NCI-H146 (cell line): ENCODE measurements around the gene SPACA4.

ENCODE experiments used
- DNase-seq: peaks from one replicate; lab custom pipeline; 2025; lab: John Stamatoyannopoulos, UW

The SPACA4 gene

DNA sequence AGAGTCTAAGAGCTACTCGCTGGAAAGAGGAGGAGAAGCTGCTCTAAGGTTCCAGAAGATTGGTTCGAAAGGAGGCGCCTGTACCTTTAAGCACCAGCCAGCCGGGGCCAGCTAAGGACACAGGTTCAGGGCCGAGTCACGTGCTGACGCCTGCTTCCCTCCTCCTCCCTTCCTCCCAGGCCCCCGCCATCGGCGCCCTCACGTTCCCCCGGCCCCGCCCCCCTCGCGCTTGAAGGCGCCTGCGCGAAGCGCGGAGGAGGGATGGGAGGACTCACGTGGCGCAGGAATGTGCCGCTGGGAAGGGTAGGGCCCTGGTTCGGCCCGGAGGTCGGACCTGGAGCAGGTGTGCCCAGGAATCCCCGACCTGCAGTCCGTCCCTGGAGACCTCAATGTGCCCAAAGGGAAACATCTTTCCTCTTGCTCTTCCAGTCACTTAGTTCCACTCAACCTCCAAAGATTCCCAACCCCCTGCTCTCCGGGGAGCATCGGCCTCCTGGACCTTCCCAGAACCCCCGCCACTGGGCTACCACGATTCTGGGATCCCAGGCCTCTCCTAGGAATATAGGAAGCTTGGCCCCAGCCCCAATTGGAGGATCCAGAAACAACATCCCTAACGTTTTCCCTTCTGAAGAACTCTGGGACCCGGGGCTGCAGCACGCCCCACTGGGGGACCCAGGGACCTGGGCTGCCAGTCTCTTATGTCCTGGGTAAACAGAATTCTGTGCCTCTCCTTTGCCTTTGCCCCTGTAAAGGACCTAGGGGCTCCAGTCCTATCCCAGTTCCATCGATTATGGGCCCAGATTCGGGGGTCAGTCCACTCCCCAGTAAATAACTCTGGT, 28.1 kb downstream of the SPACA4 start:
- peak; percentile 98 for DNase-seq

DNA sequence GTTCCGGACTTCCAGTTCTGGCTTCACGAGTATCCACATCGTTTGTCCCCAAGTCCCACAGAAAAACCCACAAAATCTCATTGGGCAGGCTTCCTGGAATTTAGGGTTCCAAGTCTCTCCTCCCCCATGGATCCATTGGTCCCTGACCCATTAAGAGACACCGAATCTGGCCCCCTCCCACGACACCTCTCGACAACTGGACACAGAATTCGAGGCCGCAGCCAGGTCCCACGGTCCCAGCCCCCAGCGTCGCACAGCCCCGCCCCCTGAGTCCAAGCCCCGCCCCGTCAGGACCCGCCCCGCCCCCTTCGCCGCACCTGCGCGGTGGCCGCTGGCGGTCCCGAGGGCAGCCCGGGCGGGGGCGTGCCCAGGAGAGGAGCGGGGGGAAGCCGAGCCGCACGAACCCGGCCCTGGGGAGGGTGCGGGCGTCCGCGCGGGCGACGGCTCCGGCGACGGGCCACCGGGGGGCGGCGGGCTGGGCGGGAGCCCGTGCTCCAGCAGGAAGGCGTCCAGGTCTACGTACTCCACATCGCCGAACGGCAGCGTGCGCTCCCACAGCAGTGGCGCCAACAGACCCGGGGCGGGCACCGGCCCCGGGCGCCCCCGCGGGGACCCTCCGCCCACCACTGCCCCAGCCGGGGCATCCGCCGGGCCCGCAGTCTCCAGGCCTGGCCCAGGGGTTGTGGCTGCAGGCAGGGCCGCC, 28.9 kb downstream of the SPACA4 start:
- peak; percentile 80 for DNase-seq

DNA sequence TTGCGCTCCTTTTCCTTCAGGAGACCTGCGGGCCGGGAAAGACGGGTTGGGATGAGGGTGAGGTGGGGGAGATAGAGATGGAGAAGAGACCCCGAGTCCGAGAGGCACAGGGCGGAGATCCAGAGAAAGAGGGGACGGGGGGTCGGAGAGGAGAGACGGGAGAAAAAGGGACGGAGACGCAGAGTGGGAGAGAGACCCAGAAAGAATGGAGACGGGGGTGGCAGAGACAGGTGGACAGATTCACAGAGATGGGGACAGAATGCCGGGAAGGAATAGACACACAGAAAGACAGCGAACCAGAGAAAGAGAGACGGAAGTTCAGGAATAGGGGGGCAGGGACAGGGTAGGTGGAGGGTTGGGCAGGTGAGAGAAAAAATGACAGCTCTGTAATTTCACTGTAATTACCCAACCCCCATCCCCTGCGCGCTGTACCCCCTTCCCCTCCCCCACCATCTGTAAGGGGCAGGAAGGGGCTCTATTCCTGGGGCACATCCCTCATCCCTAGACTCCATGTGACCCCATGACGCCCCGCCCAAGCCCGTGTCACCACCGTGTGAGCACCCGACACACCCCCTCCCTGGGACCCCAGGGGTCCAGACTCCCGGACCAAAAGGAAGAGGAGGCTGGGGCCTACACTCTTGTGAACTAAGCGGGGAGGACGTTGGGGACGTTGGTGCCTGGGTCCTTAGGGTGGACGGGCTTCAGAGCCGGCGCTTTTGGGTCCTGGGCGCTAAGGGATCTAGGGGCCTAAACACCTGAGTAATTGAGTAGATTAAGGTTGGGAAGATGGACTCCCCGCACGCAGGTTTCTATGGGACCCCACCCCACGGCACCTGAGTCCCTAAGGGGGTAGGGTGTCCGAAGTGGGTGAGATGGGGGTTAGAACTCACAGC, 29.7 kb downstream of the SPACA4 start:
- peak; percentile 37 for DNase-seq

- peak; percentile 74 for DNase-seq
Measured at GRCh38 chr19:48636859-48637448, 30.4 kb downstream of the SPACA4 start, which contains the start of gene DBP. TSS of gene DBP (minus strand) at chr19:48637379. CDS start at chr19:48636994, 385 bp downstream.

GRCh38 chr19:48637449-48637947, 31.0 kb downstream of the SPACA4 start:
- peak; percentile 100 for DNase-seq

- DNase-seq, result peak; percentile 90
Measured at GRCh38 chr19:48637948-48638830, 31.6 kb downstream of the SPACA4 start.

DNA sequence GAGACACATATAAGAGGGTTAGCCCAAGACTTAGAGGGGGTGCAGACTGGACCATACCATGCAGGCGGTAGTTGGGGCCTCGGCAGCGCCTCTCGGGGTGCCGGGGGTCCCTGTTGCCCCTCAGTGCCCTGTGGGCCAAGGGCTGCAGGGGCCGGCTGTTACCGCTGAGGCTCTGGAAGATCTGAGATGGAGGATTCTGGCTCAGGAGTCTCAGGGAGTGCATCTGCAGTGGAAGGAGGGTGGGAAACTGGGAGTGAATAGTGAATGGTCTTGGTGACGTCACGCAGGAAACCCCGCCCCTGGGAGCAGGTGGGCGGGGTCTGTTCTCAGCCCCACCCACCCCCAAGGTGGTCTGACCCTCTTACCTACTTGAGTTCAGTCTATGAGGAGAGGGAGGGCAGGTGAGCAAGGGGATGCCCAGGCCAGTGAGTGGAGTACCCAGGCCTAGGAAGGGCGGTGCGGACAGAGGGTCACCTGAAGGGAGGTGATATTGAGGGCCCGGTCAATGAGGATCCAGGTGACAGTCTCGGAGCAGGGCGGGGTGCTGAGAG, 32.4 kb downstream of the SPACA4 start:
- no peak for DNase-seq

DNA sequence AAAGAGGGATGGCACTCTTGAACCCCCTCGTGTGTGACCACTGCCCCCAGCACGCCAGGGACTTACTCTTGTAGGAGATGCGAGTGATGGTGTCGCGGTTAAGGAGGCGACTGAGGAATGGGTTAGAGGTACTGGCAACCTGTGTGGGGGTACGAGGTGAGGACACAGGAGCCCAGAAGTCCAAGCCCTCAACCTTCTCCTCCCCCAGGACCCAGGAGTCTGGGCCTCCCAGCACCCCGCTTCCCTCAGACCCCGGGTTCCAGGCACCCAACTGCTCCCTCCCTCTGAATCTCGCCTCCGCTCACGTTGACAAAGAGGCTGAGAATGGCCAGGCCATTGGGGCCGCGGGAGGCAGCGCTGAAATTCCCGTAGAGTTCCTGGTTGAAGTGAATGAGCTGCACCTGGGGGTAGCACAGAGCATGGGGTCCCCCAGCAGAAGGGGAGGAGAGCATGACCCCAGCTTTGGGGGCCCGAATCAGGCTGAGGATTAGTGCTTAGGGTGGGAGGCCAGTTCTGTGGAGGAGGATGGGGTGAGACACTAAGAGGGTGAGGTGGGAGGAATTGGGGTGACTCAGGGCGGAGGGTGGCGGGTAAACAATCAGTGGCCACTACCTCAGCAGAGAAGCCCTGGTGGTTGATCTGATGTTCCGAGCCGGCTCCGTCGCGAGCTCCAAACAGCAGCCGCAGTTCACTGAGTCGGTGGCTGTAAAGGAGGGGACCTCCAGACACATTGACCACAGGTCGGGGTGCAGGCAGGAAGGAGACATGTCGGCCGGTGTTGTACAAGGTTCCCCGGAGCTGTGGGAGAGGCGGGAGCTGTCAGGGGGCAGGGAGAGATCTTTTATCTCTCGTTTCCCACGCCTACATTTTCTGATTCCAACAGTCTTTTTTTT, 33.2 kb downstream of the SPACA4 start:
- no peak for DNase-seq

- DNase-seq, result no peak
Measured at GRCh38 chr19:48641850-48642249, 35.3 kb downstream of the SPACA4 start.

- no peak for DNase-seq
Measured at GRCh38 chr19:48642862-48643261, 36.3 kb downstream of the SPACA4 start.

DNA sequence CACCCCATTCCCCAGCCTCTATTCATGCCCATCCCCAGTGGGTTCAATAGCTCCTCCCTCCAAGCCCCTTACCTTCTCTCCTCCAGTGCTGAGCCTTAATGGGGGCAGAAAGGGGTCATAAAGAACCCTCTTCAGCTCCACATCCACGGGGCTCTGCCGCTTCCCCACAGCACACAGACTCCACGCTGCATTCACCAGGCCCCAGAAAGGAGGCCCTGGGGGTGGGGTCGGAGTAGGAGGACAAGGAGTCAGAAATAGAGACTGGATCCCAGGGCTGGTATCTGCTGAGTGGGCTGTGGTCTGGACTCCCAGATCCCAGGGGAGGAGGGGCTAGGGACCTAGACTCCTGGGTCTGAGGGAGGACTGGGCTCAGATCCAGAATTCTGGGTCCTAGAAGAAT, 37.8 kb downstream of the SPACA4 start:
- DNase-seq, result no peak

DNA sequence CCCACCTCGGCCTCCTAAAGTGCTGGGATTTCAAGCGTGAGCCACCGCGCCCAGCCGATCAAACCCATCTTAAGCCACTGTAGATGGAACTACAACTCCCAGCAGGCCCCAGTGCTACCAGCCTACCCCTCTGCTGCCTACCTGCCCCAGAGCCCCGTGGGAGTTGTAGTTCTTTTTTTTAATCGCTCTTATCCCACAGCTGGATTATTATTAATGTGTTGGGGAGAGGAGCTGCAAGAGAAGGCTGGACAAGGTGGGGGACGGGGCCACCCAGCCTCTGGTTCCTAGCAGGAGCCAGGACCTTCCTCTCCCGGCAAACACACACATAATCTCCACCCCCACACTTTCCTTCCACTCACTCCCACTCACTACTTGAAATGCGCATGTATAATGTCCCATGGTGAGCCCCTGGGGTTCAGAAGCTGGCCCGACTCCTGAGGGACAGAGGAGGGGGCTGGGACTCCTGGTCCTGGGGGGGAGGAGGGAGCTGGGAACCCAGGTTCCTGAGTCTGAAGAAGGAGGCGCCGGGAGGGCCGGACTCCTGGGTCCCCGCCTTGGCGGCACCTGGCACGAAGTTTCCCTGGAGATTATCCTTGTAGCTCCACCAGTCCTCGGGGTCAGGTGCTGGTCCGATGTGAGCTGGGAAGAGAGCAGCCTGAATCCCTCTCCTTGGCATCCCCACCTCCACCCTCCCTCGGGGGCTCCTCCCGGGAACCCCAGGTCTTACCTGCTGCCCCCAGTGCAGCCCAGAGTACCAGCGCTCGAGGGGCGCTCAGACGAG, 38.5 kb downstream of the SPACA4 start:
- peak; percentile 69 for DNase-seq

- DNase-seq, result no peak
Measured at GRCh38 chr19:48645620-48646000, 39.1 kb downstream of the SPACA4 start.

DNA sequence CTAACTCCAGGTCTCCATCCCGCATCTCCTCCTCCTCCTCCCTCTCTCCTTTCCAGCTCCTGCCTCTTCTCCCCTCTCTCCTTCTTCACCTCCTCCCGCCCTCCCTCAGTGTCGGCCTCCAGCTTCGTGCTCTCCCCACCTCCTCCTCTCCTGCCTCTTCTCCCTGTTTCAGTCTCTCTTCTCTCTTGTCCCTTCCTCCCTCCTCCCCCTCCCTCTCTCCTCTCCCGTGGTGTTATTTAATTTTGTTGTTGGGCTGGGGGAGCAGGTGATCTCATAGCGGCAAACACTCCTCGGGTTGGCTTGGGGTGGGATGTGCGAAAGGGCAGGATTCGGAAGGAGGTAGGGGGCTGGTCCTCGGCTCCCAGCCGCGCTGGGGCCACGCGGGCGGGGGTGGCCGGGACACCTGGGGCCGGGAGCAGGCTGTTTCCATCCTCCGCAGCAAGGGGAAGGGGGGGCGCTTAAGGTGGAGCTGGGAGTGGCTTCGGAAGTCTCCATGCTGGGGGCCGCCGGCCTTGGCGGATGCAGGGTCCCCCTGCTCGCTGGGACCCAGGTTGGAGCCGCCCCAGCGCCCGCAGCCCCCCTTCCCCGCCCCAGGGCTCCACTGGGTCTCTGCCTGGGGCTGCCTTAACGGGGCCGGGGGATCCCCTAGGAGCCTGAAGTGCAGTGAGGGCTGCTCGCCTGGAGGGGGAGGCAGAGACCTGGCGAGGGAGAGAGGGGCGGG, 39.6 kb downstream of the SPACA4 start, which contains the start of gene CA11:
CA11 (minus strand) TSS at position 187 of the 721 bp plus-strand sequence. CDS start 555 bp downstream, outside the sequence.
- DNase-seq, result peak; percentile 89

DNA sequence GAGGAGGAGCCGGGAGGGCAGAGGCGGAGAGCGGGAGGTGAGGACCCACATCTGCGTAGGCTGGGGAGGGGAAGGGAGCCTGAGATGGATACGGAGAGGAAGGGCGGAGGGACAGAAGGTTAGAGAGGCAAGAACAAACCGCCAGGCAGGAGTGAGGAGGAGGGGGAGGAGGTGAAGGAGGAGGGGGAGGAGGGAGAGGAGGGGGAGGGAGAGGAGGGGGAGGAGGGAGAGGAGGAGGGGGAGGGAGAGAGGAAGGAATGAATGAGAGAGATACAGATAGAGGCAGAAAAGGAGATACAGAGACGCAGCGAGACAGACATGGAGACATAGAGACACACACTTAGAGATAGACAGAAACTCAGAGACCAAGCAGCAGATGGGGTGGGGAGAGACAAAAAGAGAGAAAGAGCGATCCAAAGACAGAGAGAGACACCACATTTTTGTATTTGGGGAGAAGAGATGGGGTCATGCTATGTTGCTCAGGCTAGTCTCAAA, 40.2 kb downstream of the SPACA4 start:
- peak; percentile 94 for DNase-seq

DNA sequence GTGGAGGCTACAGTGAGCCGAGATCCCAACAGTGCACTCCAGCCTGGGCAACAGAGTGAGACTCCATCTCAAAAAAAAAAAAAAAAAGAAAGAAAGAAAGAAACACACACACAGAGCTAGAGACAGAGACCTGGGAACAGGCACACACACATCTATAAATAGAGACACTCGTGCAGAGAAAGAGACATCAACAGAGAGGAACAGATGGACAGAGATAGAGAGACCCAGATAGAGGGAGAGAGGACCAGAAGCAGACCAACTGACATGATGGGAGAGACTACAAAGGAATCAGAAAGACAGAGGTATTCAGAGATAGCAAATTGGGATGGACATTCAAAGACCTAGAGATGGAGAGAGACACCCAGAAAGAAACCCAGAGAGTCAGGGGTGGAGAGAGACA, 41.6 kb downstream of the SPACA4 start:
- DNase-seq, result no peak

- DNase-seq, result no peak
Measured at GRCh38 chr19:48650974-48651682, 44.6 kb downstream of the SPACA4 start.
